GM12892 (cell line): ENCODE results near the gene CTNND2.

ENCODE experiments used
- POLR2A ChIP-seq: IDR thresholded peaks from 2 replicates; pipeline ENCODE4 v1.6.1; 2011; ENCODE audit warnings: low read depth, low read length, control low read depth
- POLR2AphosphoS5 ChIP-seq: IDR thresholded peaks from 2 replicates; pipeline ENCODE4 v1.6.1; 2011; ENCODE audit warnings: low read depth, low read length, control low read depth
- TAF1 ChIP-seq: IDR thresholded peaks from 2 replicates; pipeline ENCODE4 v1.6.1; 2011; ENCODE audit warnings: low read depth, mild to moderate bottlenecking, control low read depth, low read length, borderline replicate concordance

GRCh38 chr5:11400316-11400715 lies 503.9 kb downstream of the CTNND2 start:
- TF ChIP-seq POLR2A (no peak), POLR2AphosphoS5 (no peak), TAF1 (no peak)
